IMR-90 (cell line): ENCODE data around the gene ST3GAL3. TPM values are rescaled to one million over a fixed set of nuclear protein-coding genes. Genes with fewer than 3 reads are reported as not detected.

Source experiments
- ATAC-seq: fragments of 200-7000 bp; cut with Tn5 transposase; 2 replicates; pipeline ENCODE4 v1.9.1; 2020; ENCODE audit warnings: low read depth, mild to moderate bottlenecking, moderate library complexity
- BruUV-seq: library from RNA; stranded (reverse); fragments of 400-500 nt; replicated peaks from 2 replicates; lab custom pipeline; 2021; lab: Mats Ljungman, UMichigan
- CTCF ChIA-PET: fragments of 300-600 bp; formaldehyde crosslinking; extraction: SDS; loops from one replicate; lab custom pipeline; 2021; ENCODE audit warnings: antibody characterized with exemption; lab: Yijun Ruan, JAX
- POLR2A ChIA-PET: fragments of 300-600 bp; sonication (Branson Sonifier 250); formaldehyde crosslinking; loops from one replicate; lab custom pipeline; 2022; ENCODE audit warnings: antibody characterized with exemption; ENCODE audit not compliant: unreplicated experiment; lab: Charles Lee
- DNase-seq: peaks from one replicate; pipeline ENCODE4 v3.0.0; 2013
- H2AFZ ChIP-seq: replicated peaks from 2 replicates; pipeline ENCODE3; 2013; ENCODE audit warnings: low read length, mild to moderate bottlenecking; ENCODE audit not compliant: poor library complexity
- H2AK5ac ChIP-seq: 2 replicates; pipeline ENCODE4 v1.6.1; 2013; ENCODE audit warnings: low read depth, low read length, inconsistent platforms
- H2AK9ac ChIP-seq: replicated peaks from 2 replicates; pipeline ENCODE3; 2013; ENCODE audit warnings: mild to moderate bottlenecking, low read depth, low read length, moderate library complexity; ENCODE audit not compliant: poor library complexity
- H2BK120ac ChIP-seq: 2 replicates; pipeline ENCODE4 v1.6.1; 2013; ENCODE audit warnings: low read depth, low read length, inconsistent platforms
- H2BK15ac ChIP-seq: 3 replicates; pipeline ENCODE4 v1.6.1; 2013; ENCODE audit warnings: low read depth, low read length, inconsistent platforms
- H2BK20ac ChIP-seq: 2 replicates; pipeline ENCODE4 v1.6.1; 2013; ENCODE audit warnings: low read depth, mild to moderate bottlenecking, inconsistent platforms, low read length, moderate library complexity
- H2BK5ac ChIP-seq: 2 replicates; pipeline ENCODE4 v1.6.1; 2013; ENCODE audit warnings: mild to moderate bottlenecking, low read depth, low read length, inconsistent platforms; ENCODE audit not compliant: poor library complexity, severe bottlenecking
- H3K14ac ChIP-seq: replicated peaks from 2 replicates; pipeline ENCODE4 v1.6.1; 2013; ENCODE audit warnings: low read depth, low read length, inconsistent platforms
- H3K18ac ChIP-seq: 2 replicates; pipeline ENCODE4 v1.6.1; 2013; ENCODE audit warnings: low read depth, low read length, control low read depth
- H3K23ac ChIP-seq: 2 replicates; pipeline ENCODE4 v1.6.1; 2013; ENCODE audit warnings: low read depth, low read length, inconsistent platforms
- H3K27ac ChIP-seq: 2 replicates; pipeline ENCODE4 v1.5.1; 2013; ENCODE audit warnings: mild to moderate bottlenecking, control low read depth, low read length; ENCODE audit not compliant: insufficient read depth
- H3K27me3 ChIP-seq: 2 replicates; pipeline ENCODE4 v1.6.1; 2013; ENCODE audit warnings: low read length; ENCODE audit not compliant: control insufficient read depth, insufficient read depth
- H3K36me3 ChIP-seq: 2 replicates; pipeline ENCODE4 v1.6.1; 2013; ENCODE audit warnings: low read length, mixed read lengths; ENCODE audit not compliant: control insufficient read depth, insufficient read depth
- H3K4ac ChIP-seq: 2 replicates; pipeline ENCODE4 v1.6.1; 2013; ENCODE audit warnings: low read depth, low read length, inconsistent platforms
- H3K4me1 ChIP-seq: 2 replicates; pipeline ENCODE4 v1.6.1; 2013; ENCODE audit warnings: low read length, mixed read lengths; ENCODE audit not compliant: control insufficient read depth, insufficient read depth
- H3K4me2 ChIP-seq: 2 replicates; pipeline ENCODE4 v1.6.1; 2013; ENCODE audit warnings: low read depth, mild to moderate bottlenecking, control low read depth, low read length, moderate library complexity
- H3K4me3 ChIP-seq: 2 replicates; pipeline ENCODE4 v1.5.1; 2013; ENCODE audit warnings: low read depth, mild to moderate bottlenecking, control low read depth, low read length, moderate library complexity; ENCODE audit not compliant: insufficient read depth
- H3K56ac ChIP-seq: 2 replicates; pipeline ENCODE4 v1.6.1; 2013; ENCODE audit warnings: low read length, inconsistent platforms; ENCODE audit not compliant: insufficient read depth; ENCODE audit errors: extremely low read depth
- H3K79me1 ChIP-seq, 2 experiments: 2 replicates each; pipeline ENCODE4 v1.6.1; 2013; ENCODE audit warnings: low read length in 2 of 2, inconsistent platforms in 1 of 2, low read depth in 1 of 2
- H3K9ac ChIP-seq: 2 replicates; pipeline ENCODE4 v1.6.1; 2013; ENCODE audit warnings: low read depth, low read length, control low read depth
- H3K9me1 ChIP-seq: 2 replicates; pipeline ENCODE4 v1.6.1; 2013; ENCODE audit warnings: low read length, inconsistent platforms; ENCODE audit not compliant: insufficient read depth
- H3K9me3 ChIP-seq: 2 replicates; pipeline ENCODE4 v1.6.1; 2013; ENCODE audit warnings: low read length; ENCODE audit not compliant: control insufficient read depth, insufficient read depth
- H4K20me1 ChIP-seq: 2 replicates; pipeline ENCODE4 v1.6.1; 2013; ENCODE audit warnings: low read length, inconsistent platforms; ENCODE audit not compliant: insufficient read depth
- H4K5ac ChIP-seq: 2 replicates; pipeline ENCODE4 v1.6.1; 2013; ENCODE audit warnings: mild to moderate bottlenecking, low read depth, low read length, control low read depth
- H4K8ac ChIP-seq, 2 experiments: 2 replicates each; pipeline ENCODE4 v1.6.1; 2013; ENCODE audit warnings: low read depth in 2 of 2, low read length in 2 of 2, control low read depth in 1 of 2, inconsistent platforms in 1 of 2
- H4K91ac ChIP-seq: 2 replicates; pipeline ENCODE4 v1.6.1; 2013; ENCODE audit warnings: low read depth, low read length, inconsistent platforms; ENCODE audit not compliant: insufficient read depth
- CHD1 ChIP-seq: IDR thresholded peaks from 2 replicates; pipeline ENCODE4 v1.6.1; 2012; ENCODE audit warnings: low read depth, low read length, improper control_type of control experiment
- ELK1 ChIP-seq: fragments of 150-350 bp; IDR thresholded peaks from 2 replicates; pipeline ENCODE4 v1.6.1; 2016; ENCODE audit warnings: low read depth, mild to moderate bottlenecking, low read length, moderate library complexity, borderline replicate concordance
- NFE2L2 ChIP-seq: fragments of 150-350 bp; IDR thresholded peaks from 2 replicates; pipeline ENCODE4 v1.6.1; 2016; ENCODE audit warnings: low read depth, mild to moderate bottlenecking, low read length
- POLR2A ChIP-seq: IDR thresholded peaks from 2 replicates; pipeline ENCODE4 v1.6.1; 2012; ENCODE audit warnings: mild to moderate bottlenecking, low read depth, low read length
- USF2 ChIP-seq: fragments of 150-350 bp; IDR thresholded peaks from 2 replicates; pipeline ENCODE4 v1.6.1; 2017; ENCODE audit warnings: mild to moderate bottlenecking, antibody characterized with exemption, low read length, low read depth
- WGBS, 2 experiments: methylation state at CpG; one replicate each; pipeline versions ENCODE4 v1.1.5 to v1.1.7; 2013; ENCODE audit warnings: missing lambda C conversion rate in 2 of 2; ENCODE audit not compliant: insufficient read length in 1 of 2; ENCODE audit errors: extremely low coverage in 2 of 2; 5-methylcytosine and 5-hydroxymethylcytosine counted together
- dilution Hi-C: fragments of 300-500 bp; cut with HindIII; formaldehyde crosslinking; loops from one replicate; pipeline ENCODE4 v1.14.3; 2018; ENCODE audit warnings: low sequenced_read_pairs; ENCODE audit not compliant: unreplicated experiment
- in situ Hi-C: fragments of 300-500 bp; cut with MboI; formaldehyde crosslinking; loops from 3 replicates; pipeline ENCODE4 v1.14.3; 2019; ENCODE audit warnings: low sequenced_read_pairs, inconsistent platforms, mixed read lengths
- intact Hi-C: fragments of 100-400 bp; cut with micrococcal nuclease; formaldehyde crosslinking; loops from 2 replicates; pipeline ENCODE4 v1.10.0; 2022
- polyA plus RNA-seq, 3 experiments: library from polyadenylated mRNA; depleted of rRNA; stranded (reverse); fragments of >200 nt; gene quantifications; 2 replicates each; pipeline ENCODE4 v1.2.3, GENCODE V29; 2012; ENCODE audit warnings: low replicate concordance in 1 of 3
- total RNA-seq: library from RNA; depleted of rRNA; stranded (reverse); fragments of >200 nt; gene quantifications from 2 replicates; pipeline ENCODE4 v1.2.3, GENCODE V29; 2012

The ST3GAL3 gene
- total and polyA plus RNA-seq, 2 of the 4 experiments (the other 2 are of a cell fraction) = 12.0 to 14.8 TPM

GRCh38 chr1:43945674-43946235 lies 238.4 kb downstream of the ST3GAL3 start:
- Histone ChIP-seq H2BK120ac (no peak overlapping the region; the same call in 1 of the 2 replicates), H4K20me1 (no peaks in the 10 kb centered on the region), H3K9me3 (no peaks in the 10 kb centered on the region), H3K23ac (peak overlapping the region; percentile 51; the same call in 1 of the 2 replicates), H3K27ac (no peak overlapping the region), H3K4me1 (peaks cover 15% of the 10 kb centered on the region), H3K9ac (peak overlapping the region; percentile 34; the same call in 1 of the 2 replicates), H4K8ac (peak overlapping the region; percentile 68 to 93; a peak in 1 of 4 replicates), H3K79me1 (peaks cover 9 to 40% of the 10 kb centered on the region in 2 experiments; a peak in 3 of 4 replicates), H3K56ac (no peak overlapping the region; the same call in 1 of the 2 replicates), H3K36me3 (peaks cover 5% of the 10 kb centered on the region), H2BK20ac (no peak overlapping the region), H3K18ac (no peak overlapping the region), H3K4me3 (peak overlapping the region; percentile 67), H3K27me3 (no peaks in the 10 kb centered on the region), H2AFZ (peak overlapping the region; percentile 96), H3K9me1 (peaks cover 14% of the 10 kb centered on the region), H3K4me2 (peak overlapping the region; percentile 70), H2AK9ac (no peak overlapping the region), H3K14ac (peak overlapping the region; percentile 59), H3K4ac (peak overlapping the region; percentile 30), H4K5ac (no peak overlapping the region), H4K91ac (no peak overlapping the region), H2BK15ac (no peak overlapping the region), H2BK5ac (no peak overlapping the region), H2AK5ac (no peak overlapping the region)
- in situ Hi-C loops (no loop called here), dilution Hi-C loops (no loop called here), intact Hi-C loops (loop anchor here (1.0 to 2.0 kb wide), 2 partner anchors 23 to 182 kb away; no protein-coding TSS in a partner anchor)
- TF ChIP-seq ELK1 (no peak), CHD1 (no peak), POLR2A (no peak), NFE2L2 (no peak), USF2 (no peak)
- ChIA-PET CTCF (interaction anchor here (0.9 to 3.5 kb wide), 5 partner anchors 11 to 182 kb away, joined by 3 to 21 read pairs (median 6); partner anchors contain the start of gene DPH2), POLR2A (interaction anchor here (0.6 kb wide), 1 partner anchor 135 kb away, joined by 3 read pairs; no protein-coding TSS in a partner anchor)
- no TSS peak for BruUV-seq
- WGBS, 2 experiments = no CpG with 5 or more reads among the region's 3 CpGs
- ATAC-seq = no peak
- no peak for DNase-seq
